HG03175 (cell line): ENCODE measurements around the gene ENTREP3.

ENCODE experiments used
- ATAC-seq: cut with Tn5 transposase; IDR thresholded peaks from one replicate; pipeline ENCODE4 v1.9.1; 2021; ENCODE audit warnings: mild to moderate bottlenecking, moderate library complexity; ENCODE audit not compliant: unreplicated experiment

ENTREP3 gene

DNA sequence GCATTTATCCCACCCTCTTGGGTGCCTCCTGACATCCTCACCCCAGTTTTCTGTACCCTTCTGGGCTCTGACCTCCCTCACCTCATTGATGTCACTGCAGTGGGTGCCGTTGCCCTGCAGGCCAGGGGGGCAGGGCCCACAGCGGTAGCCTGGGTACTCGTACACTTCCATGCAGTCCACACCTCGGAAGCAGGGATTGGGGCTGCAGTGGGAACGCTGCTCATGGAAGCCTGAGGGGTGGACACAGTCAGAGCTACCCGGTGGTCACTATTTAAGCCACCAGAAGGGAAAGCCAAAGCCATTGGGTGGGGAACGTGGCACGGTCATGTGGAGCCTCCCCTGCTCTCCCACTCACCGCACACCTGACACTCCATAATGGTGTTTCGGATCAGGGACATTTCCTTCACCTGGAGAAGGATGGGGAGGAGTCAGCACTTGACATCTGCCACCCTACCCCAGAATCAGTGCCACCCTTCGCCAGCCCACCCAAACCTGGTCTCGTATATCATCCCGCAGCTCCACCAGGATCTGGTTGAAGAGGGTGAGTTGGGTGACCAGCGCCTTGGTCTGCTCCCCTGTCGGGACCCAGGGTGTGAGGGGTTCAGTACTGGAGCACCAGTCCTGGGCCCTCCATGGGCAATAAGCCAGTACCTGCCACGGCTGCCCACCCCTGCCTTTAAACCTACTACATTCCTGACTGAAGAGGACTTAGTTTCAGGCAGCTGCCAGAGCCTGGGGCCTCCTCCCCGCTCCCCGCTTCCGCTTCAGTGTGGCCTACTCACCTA, 52.4 kb downstream of the ENTREP3 start:
- no peak for ATAC-seq

DNA sequence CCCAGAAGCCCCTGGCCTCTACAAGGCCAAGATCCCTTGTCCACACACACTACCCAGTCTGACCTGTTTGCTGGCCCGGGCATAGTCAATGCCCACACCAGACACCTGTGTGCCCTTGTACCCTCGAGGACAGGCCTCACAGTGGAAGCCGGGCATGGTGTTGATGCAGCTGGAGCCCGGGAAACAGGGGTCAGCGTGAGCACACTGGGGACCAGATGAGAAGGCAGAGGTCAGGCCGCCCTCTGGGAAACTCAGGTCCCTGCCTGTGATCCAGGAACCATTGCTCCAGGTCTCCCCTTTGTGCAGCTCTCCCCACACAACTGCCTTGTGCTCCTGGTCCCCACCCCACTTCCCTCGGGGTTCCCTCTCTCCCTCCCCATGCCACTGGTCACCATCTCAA, 53.1 kb downstream of the ENTREP3 start:
- no peak for ATAC-seq

DNA sequence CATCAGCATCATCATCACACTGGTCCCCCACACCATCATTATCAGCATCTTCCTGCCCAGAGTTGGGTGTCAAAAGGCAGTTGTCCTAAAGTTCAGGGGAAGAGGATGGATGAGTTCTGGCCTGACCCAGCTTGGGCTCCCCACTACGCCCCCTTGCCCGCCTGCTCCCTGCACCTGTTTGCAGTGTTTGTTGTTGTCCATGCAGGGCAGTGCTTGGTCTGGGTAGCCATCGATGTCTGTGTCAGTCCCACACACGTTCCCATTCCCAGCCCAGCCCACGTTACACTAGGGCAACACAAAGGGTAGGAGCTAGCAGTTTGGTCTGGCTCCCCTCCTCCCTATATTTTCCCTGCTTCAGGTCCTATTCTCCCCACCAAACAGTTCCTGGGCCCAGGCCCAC, 54.4 kb downstream of the ENTREP3 start:
- ATAC-seq = no peak

DNA sequence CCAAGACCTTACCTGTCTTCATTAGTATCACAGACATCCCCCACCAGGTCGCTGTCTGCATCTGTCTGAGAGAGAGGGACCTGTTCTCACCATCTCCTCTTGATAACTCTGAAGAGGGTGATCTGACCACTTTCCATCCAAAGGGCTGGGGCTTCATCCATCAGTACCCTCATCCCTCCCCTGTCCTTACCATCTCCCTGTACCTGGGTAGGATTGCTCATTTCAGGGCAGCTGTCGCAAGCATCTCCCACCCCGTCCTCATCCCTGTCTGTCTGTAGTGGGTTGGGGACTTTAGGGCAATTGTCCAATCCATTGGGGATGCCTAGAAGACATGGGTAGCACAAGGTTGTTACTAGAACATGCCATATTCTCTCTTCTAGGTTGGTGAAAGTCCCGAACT, 55.5 kb downstream of the ENTREP3 start:
- ATAC-seq = no peak

DNA sequence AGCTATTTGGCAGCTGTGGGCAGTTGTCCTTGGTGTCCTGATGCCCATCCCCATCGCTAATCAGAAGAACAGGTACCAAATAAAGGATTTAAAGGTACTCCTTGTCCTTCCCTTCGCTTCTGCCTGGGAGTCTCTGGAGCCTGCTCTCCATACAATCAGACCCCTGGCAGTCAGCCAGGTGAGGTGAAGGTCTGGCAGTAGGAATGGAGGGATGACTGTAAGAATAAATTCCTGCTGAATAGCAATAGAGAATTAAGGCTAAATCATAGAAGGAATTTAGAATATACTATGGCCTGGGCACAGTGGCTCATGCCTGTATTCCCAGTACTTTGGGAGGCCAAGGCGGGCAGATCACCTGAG, 56.8 kb downstream of the ENTREP3 start:
- no peak for ATAC-seq

DNA sequence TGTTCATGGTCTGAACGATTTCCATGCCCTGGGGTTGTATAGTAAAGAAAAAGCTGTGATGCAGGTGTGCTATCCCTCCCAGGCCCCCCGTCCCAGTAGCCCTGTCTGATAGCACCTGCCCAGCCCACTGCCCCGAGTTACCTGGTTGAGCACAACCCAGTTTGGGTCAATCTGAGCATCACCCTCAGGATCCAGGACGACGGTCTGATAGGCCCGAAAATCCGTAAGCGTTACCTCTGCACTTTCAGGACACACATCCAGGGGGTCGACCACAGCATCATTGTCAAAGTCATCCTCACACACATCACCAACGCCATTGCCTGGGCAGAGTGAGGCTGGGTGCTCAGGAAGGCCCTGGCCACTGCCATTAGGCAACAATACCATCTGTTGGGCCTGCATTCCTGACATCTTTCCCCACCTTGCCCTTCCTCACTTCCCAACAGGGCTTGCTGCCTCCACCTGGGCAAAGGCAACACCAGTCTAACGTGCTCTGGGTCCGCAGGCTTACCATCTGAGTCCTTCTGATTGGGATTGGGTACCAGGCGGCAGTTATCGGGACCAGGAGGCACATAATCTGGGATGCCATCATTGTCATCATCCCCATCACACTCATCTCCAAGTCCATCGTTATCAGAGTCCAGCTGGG, 57.3 kb downstream of the ENTREP3 start:
- no peak for ATAC-seq
